ENCODE results near the gene SEC14L6. TPM values are rescaled to one million over a fixed set of nuclear protein-coding genes. Genes with fewer than 3 reads are reported as not detected.
"Not testable (repeated sequence)": the region's sequence is repeated elsewhere in the genome, so short reads cannot be mapped to it uniquely, and the experiment has no call there.

The SEC14L6 gene
- polyA plus RNA-seq, 3 donors: not detected

DNA sequence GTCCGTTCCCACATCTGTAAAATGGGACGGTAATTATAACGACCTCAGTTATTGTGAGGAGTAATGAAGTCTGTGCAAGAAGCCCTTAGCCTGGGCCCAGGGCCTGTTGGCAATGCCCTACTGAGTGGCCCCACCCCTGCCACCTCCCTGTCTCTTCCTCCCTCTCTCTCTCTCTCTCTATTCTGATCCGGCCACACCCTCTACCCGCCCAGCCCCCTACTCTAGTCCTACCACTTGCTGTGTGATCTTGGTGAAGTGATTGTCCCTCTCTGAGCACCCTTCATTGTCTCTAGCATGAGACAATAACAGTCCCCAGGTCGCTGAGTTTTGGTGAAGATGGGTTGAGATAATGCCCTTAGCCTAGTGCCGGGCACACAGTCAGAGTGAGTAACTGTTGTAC, 7.4 kb upstream of the SEC14L6 start:
- H3K27ac Mint-ChIP-seq: no peak overlapping the region
- no peak for TF ChIP-seq CTCF (IDR thresholded peaks at IDR 0.05)
- intact Hi-C loops (cut with micrococcal nuclease): no loop called here
- Histone ChIP-seq H3K9me3 (replicated peaks in 1 of 2; ENCODE audit: control insufficient read depth in 1 of 2, insufficient read depth in 1 of 2, low read length in 2 of 2) (no peaks in the 10 kb centered on the region), H3K36me3 (replicated peaks in 1 of 2; ENCODE audit: control insufficient read depth in 1 of 2, insufficient read depth in 2 of 2, low read length in 2 of 2) (no peaks in the 10 kb centered on the region), H3K27me3 (ENCODE audit: control insufficient read depth in 2 of 2, insufficient read depth in 2 of 2, low read length in 2 of 2) (no peaks in the 10 kb centered on the region), H3K79me2 (ENCODE audit: insufficient read depth, low read length) (no peaks in the 10 kb centered on the region), H3K4me2 (replicated peaks; ENCODE audit: extremely low read depth, low read length, poor library complexity, severe bottlenecking) (no peak overlapping the region), H3K27ac (ENCODE audit: low read depth in 1 of 2, low read length in 2 of 2) (no peak overlapping the region), H4K20me1 (ENCODE audit: insufficient read depth, low read length) (no peaks in the 10 kb centered on the region), H3K4me1 (ENCODE audit: control insufficient read depth in 1 of 2, insufficient read depth in 2 of 2, low read length in 2 of 2) (no peaks in the 10 kb centered on the region), H2AFZ (ENCODE audit: insufficient read depth, low read depth, low read length, poor library complexity, severe bottlenecking) (no peak overlapping the region), H3K9ac (ENCODE audit: insufficient read depth, low read length, poor library complexity, severe bottlenecking) (no peak overlapping the region), H3K4me3 (replicated peaks in 1 of 3; ENCODE audit: low read depth in 2 of 3, low read length in 3 of 3) (no peak overlapping the region)
- no peaks in the 10 kb centered on the region for H3K4me1 Mint-ChIP-seq
- H3K4me3 Mint-ChIP-seq: no peak overlapping the region
- WGBS (ENCODE audit: insufficient coverage): no CpG with 5 or more reads among the region's 7 CpGs
- peaks cover 0 to 3% (median 2%) of the 10 kb centered on the region in 3 donors for H3K27me3 Mint-ChIP-seq (ENCODE audit: low read depth in 3 of 3)
- DNase-seq: no peak
- peaks cover 0 to 2% (median 0%) of the 10 kb centered on the region in 7 donors for H3K9me3 Mint-ChIP-seq
- no peaks in the 10 kb centered on the region for H3K36me3 Mint-ChIP-seq

- WGBS (ENCODE audit: insufficient coverage): no CpG with 5 or more reads among the region's 1 CpG
- H3K4me3 ChIP-seq (replicated peaks in 1 of 3; ENCODE audit: low read depth in 2 of 3, low read length in 3 of 3): no peak overlapping the region
- H3K36me3 ChIP-seq (replicated peaks in 1 of 2; ENCODE audit: control insufficient read depth in 1 of 2, insufficient read depth in 2 of 2, low read length in 2 of 2): no peaks in the 10 kb centered on the region
- H4K20me1 ChIP-seq (ENCODE audit: insufficient read depth, low read length): no peaks in the 10 kb centered on the region
- DNase-seq: no peak
- Mint-ChIP-seq H3K27me3 (ENCODE audit: low read depth in 3 of 3) (peaks cover 0 to 3% (median 2%) of the 10 kb centered on the region in 3 donors), H3K4me3 (no peak overlapping the region), H3K36me3 (no peaks in the 10 kb centered on the region), H3K9me3 (peaks cover 0 to 2% (median 0%) of the 10 kb centered on the region in 7 donors), H3K4me1 (no peaks in the 10 kb centered on the region), H3K27ac (no peak overlapping the region)
- H3K79me2 ChIP-seq (ENCODE audit: insufficient read depth, low read length): no peaks in the 10 kb centered on the region
- no peaks in the 10 kb centered on the region for H3K27me3 ChIP-seq (ENCODE audit: control insufficient read depth in 2 of 2, insufficient read depth in 2 of 2, low read length in 2 of 2)
- TF ChIP-seq CTCF (IDR thresholded peaks at IDR 0.05): no peak
- H3K9me3 ChIP-seq (replicated peaks in 1 of 2; ENCODE audit: control insufficient read depth in 1 of 2, insufficient read depth in 1 of 2, low read length in 2 of 2): no peaks in the 10 kb centered on the region
- no peak overlapping the region for H3K4me2 ChIP-seq (replicated peaks; ENCODE audit: extremely low read depth, low read length, poor library complexity, severe bottlenecking)
- intact Hi-C loops (cut with micrococcal nuclease): no loop called here
- H3K9ac ChIP-seq (ENCODE audit: insufficient read depth, low read length, poor library complexity, severe bottlenecking): no peak overlapping the region
- H2AFZ ChIP-seq (ENCODE audit: insufficient read depth, low read depth, low read length, poor library complexity, severe bottlenecking): no peak overlapping the region
- H3K27ac ChIP-seq (ENCODE audit: low read depth in 1 of 2, low read length in 2 of 2): no peak overlapping the region
- H3K4me1 ChIP-seq (ENCODE audit: control insufficient read depth in 1 of 2, insufficient read depth in 2 of 2, low read length in 2 of 2): no peaks in the 10 kb centered on the region
Measured at GRCh38 chr22:30552719-30553118, 6.2 kb upstream of the SEC14L6 start.

GRCh38 chr22:30551813-30552212, 5.3 kb upstream of the SEC14L6 start:
- H3K9ac ChIP-seq (ENCODE audit: insufficient read depth, low read length, poor library complexity, severe bottlenecking); H3K27ac Mint-ChIP-seq; H3K4me2 ChIP-seq (replicated peaks; ENCODE audit: extremely low read depth, low read length, poor library complexity, severe bottlenecking); H3K4me1 Mint-ChIP-seq; H4K20me1 ChIP-seq (ENCODE audit: insufficient read depth, low read length); H3K27me3 Mint-ChIP-seq (ENCODE audit: low read depth in 3 of 3); H3K36me3 ChIP-seq (replicated peaks in 1 of 2; ENCODE audit: control insufficient read depth in 1 of 2, insufficient read depth in 2 of 2, low read length in 2 of 2); H2AFZ ChIP-seq (ENCODE audit: insufficient read depth, low read depth, low read length, poor library complexity, severe bottlenecking); DNase-seq; H3K27me3 ChIP-seq (ENCODE audit: control insufficient read depth in 2 of 2, insufficient read depth in 2 of 2, low read length in 2 of 2); intact Hi-C loops (cut with micrococcal nuclease); H3K4me1 ChIP-seq (ENCODE audit: control insufficient read depth in 1 of 2, insufficient read depth in 2 of 2, low read length in 2 of 2); H3K27ac ChIP-seq (ENCODE audit: low read depth in 1 of 2, low read length in 2 of 2); H3K4me3 Mint-ChIP-seq; H3K9me3 Mint-ChIP-seq; H3K79me2 ChIP-seq (ENCODE audit: insufficient read depth, low read length); H3K9me3 ChIP-seq (replicated peaks in 1 of 2; ENCODE audit: control insufficient read depth in 1 of 2, insufficient read depth in 1 of 2, low read length in 2 of 2); H3K36me3 Mint-ChIP-seq; H3K4me3 ChIP-seq (replicated peaks in 1 of 3; ENCODE audit: low read depth in 2 of 3, low read length in 3 of 3): not testable (repeated sequence)
- WGBS (ENCODE audit: insufficient coverage): 100% methylated on average over 1 of the region's 3 CpGs

All from CD14-positive monocyte (primary cell).